ENCODE measurements around the gene FAM20A.

Gene FAM20A

DNA sequence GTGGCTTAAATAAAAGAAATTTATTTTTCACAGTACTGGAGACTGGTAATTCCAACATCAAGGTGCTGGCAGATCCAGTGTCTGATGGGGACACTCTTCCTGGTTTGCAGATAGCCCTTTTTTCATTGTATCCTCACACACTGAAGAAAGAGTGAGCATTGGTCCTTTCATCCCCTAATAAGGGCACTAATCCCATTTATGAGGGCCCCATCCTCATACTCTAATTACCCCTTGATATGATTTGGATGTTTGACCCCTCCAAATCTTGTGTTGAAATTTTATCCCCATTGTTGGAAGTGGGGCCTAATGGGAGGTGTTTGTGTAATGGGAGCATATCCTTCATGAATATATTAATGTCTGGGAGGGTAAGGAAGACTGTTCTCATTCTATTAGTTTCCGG lies 9.4 kb upstream of the FAM20A start:
- no peak for DNase-seq (ENCODE audit: low read depth, low spot score)

DNA sequence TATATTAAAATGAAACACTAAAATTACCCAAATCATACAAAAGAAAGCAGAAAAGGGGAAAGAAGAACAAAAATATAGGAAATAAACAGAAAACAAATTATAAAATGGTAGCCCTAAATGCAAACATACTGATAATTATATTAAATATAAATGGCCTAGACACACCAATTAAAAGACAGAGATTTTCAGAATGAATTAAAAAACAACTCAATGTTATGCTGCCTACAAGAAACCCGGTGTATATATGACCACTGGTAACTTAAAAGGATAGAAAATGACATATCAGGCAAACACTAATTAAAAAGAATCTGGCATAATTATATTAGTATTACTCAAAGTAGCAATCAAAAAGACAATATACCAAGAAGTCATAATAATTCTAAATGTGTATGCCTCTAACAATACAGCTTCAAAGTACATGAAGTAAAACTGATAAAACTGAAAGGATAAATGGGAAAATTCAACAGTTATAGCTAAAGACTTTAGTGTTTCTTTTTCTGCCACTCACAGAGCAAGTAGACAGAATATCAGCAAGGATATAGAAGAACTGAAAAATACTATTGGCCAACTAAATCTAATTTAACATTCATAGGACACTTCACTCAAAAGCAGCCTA lies 7.5 kb upstream of the FAM20A start:
- DNase-seq (ENCODE audit: low read depth, low spot score), result no peak

DNA sequence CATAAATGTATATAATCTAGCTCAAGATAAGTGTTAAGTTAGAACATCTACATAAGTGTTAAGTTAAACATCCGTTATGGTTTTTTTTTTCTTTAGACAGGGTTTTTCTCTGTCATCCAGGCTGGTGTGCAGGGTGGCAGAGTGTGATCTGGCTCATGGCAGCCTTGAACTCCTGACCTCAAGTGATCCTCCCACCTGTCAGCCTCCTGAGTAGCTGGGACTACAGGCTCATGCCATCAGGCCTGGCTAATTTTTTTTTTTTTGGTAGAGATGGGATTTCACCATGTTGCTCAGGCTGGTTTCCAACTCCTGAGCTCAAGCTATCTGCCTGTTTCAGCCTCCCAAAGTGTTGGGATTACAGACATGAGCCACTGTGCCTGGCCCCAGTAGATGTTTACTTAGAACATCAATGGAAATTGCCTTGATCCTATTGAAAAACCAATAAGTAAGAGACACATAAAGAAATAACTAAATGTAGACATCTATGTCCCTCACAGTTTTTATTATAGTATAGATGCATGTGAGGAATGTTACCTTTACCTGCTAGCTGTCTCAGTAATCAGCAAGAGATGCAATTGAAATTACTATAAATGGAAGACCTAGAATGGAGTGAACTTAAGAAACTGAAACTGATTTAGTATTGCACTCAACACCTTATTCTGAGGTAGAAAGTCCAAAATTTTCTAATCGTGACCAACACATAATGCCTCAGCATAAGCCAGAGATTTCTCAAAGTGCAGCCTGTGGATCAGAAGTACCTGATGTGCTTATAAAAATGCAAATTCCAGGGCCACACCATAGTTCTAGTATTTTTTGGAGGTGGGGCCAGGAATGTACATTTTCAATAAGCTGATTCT lies 5.5 kb upstream of the FAM20A start:
- no peak for DNase-seq (ENCODE audit: low read depth, low spot score)

DNA sequence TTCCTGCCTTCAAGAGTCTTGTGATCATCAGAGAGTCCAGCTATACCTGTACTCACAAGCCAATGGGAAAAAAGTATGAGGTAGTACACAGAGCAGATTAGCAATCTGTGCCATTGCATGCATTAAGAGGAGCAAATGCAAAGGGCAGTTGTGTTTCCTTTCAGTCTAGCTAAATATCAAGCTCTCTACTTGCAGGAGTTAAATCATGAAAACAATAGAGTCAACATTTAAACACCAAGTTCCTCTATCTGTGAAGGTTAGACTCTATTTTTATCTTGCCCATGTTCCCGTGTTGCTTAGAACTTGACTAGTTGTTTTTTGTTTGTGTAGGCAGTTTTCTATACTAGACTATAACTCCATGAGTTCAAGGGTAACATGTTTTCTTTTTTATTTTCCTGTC lies 4.7 kb upstream of the FAM20A start:
- DNase-seq (ENCODE audit: low read depth, low spot score), result no peak

DNA sequence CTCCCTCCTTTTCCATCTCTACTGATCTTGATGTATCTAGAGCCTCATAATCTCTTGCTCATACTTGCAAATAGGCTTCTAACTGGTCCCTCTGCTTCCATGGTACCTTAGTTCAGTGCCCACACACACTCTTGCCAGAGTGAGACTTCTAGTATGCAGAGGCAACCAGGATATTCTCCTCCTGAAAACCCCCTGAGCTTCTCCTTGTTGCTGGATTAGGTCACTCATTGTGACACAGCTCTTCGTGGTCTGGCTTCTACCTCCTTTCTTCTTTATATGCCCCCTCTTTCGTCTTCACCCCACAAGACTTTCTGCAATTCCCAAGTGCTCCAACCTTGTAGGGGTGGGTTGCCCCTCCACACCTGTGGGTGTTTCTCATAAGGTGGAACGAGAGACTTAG lies 2.5 kb upstream of the FAM20A start:
- no peak for DNase-seq (ENCODE audit: low read depth, low spot score)

DNA sequence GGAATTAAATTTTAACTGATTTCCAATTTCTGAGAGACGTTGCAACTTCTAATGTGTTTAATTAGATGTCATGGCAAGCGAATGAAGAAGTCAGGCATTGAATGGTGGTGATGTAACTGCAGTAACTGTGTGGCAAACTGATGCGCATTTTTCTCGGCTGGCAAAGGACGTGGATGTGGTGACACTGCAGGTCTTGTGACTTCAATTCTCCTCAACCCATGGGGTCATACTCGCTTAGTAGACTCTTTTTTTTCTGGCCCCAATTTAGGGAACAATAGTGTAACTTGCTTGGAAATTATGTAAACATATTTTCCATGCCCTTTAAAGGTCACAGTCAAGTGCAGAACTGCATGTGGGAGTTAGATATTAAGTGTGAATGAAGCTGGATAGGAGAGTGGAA lies 1.9 kb upstream of the FAM20A start:
- no peak for DNase-seq (ENCODE audit: low read depth, low spot score)

DNA sequence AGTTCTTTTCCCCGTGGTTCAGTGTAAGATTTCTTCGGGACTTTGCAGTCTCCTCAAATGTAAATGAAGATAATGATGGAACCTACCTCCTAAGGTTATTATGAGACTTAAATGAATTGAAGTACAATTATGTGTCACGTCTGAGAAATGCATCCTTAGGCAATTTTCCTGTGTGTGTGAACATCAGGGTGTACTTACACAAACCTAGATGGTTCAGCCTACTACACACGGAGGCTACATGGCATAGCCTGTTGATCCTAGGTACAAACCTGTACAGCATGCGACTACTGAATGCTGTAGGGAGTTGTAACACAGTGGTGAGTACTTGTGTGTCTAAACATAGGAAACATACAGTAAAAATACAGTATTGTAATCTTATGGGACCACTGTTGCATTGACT lies 1.1 kb upstream of the FAM20A start:
- no peak for DNase-seq (ENCODE audit: low read depth, low spot score)

DNA sequence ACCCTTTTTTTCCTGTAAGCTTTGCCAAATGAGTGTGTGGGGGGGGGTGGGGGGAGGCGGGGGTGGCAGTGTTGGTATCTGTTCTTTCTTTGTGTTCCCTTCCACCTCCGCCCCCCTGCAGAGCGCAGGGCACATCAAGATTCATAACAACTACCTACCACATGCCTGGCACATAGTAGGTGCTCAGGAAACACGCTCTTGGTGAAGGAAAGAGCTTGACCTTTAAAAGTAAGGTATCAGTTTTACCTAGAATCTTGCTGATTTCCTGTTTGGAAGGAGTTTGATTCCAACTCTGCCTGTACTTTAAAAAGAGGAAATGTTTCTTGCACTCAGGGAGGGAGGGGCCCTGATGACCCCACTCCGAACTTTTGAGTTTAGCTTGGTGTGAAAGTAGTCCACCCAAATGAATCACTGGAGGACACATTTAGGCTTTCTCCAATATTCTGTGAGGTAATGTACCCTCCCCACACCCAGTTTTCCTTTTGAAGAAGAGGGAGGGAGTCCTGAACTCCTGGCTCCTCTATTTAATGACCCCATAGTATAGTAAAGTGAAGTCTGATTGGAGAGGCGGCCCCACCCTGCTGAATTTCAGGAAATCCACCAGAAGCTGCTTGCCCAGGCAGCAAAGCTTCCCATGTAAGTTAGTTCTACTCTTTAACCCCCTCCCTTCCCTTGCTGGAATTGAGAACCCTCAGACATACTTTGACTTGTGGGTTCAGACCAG lies 560 bp upstream of the FAM20A start:
- no peak for DNase-seq (ENCODE audit: low read depth, low spot score)

DNA sequence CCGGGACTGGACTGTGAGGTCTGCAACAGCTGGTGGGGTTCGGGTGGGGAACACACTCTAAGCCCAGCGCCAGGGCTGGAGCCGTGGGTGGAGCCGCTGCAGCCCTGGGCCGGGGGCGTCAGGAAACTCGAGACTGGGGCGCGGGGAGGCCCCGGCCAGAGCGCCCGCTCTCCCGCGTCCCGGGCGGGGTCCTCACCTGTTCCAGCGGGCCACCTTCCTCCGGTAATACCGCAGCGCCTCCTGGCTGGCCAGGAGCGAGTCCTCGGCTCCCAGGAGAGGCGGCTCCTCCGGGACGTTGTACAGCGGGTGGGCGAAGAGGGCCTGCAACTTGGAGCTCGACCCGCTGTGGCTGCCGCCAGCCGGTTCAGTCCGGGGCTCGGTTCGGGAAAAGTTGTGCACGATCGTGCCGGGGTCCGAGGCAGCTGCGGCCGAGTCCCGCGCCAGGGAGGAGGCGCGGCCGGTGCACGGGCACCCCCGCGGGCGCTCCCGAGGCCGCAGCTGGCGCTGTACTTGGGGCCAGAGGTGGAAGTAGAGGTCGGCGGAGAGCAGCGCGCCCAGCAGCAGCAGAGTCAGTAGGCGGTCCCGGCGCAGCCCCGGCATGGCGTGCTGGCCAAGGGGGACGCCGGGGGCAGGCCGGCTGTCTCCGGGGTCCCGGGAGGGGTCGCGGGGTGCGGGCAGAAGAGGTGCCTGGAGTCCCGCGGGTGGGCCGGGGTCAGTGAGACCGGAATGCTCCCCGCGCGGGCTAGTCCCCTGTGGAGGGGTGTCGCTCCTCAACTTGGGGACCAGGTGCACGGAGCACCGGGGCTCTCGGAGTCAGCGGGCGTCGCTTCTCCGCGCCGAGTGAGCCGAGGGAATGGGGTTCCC lies 868 bp downstream of the FAM20A start:
- DNase-seq (ENCODE audit: low read depth, low spot score), result no peak

DNA sequence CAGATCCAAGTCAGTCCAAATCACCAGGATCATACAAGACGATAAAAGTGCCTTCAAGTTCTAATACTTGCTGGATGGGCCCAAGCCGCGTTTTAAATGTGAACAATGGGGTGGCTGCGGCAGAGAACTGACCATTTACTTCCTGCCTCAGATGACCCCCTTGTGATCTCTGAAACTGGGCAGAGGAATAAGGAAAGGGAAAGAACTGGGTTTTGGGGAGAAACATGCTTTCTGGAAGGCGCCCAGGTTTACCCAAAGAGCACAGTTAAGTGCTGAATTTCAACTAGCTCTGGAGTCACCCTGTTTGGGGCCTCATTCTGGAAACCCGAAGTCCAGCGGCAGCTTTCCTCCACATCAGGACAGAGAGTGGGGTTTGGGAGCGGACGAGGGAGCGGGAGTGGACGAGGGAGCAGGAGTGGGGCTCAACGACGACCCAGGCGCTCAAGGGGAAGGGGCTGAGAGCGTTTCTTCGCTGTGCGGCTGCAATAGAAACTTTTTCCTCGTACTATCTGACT lies 1.6 kb downstream of the FAM20A start:
- DNase-seq (ENCODE audit: low read depth, low spot score), result no peak

DNA sequence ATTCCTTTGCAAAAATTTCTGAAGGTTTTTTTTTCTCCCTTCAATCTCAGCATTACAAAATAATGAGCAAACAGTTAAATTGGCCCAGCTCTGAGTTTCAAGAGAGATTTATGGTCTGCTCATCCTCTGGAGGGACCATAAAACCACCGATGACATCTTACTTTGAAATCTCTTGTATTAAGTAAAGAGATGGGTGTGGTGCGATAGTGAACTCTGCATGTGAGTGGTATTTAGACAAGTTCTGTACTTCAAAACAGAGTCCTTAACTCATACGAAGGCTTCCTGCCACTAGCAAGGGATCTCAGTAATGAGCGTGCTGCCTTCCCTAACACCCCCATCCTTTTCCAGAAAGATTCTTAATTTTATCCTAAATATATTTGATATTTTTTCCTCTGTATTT lies 2.1 kb downstream of the FAM20A start:
- DNase-seq (ENCODE audit: low read depth, low spot score), result no peak

DNA sequence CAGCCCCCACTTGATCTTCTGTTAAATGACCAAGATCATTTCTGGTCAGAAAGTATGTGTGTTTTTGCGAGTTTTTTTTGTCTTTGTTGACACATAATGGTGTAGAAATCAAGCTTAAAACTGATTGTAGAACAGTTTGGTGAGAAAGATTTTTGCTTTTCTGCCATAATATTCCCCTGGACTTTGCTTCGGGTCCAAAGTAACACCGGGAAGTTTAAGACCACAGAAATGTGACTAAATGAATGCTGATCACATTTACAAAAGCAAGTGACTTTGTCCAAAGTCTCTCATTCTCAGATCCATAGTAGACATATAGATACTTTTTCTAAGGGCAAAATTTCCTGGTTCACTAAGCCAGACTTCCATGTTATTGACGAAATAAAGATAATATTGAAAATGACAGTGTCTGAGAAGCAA lies 2.6 kb downstream of the FAM20A start:
- no peak for DNase-seq (ENCODE audit: low read depth, low spot score)

DNA sequence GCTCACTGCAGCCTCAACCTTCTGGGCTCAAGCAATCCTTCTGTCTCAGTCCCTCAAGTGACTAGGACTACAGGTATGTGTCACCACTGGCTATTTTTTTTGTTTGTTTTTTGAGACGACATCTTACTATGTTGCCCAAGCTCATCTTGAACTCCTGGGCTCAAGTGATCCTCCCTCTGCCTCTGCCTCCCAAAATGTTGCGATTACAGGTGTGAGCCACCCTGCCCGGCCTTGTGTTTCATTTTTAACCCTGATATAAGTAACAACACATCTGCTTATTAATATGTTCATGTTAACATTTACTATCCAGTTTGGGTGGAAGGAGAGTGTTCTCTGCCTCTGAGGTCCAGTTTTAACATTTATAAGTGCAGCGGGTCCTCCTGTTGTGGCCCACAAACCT lies 3.1 kb downstream of the FAM20A start:
- no peak for DNase-seq (ENCODE audit: low read depth, low spot score)

DNA sequence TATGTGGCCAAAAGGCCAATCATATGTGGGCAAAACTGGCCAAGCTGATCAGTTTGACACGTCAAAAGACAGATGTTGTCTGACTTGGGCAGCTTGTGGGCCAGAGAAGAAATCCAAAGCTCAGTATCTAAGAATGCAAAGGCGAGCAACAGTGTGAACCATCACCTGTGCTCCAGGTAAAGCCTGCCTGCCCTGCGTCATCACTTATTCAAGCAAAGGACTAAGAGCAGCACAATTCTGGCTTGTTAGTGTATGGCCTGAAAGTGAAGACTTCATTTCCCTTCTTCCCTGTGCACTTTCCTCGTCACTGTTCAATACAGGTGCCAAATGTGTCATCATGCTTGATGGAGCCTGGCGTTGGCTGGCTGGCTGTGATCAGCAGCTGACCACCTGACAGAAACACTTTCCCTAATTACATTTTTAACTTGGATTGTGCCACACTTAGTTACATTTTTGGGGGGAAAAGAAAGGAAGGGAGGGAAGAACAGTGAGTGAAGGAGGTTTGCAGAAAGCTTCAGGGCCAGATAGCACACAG lies 4.7 kb downstream of the FAM20A start:
- DNase-seq (ENCODE audit: low read depth, low spot score), result no peak

DNA sequence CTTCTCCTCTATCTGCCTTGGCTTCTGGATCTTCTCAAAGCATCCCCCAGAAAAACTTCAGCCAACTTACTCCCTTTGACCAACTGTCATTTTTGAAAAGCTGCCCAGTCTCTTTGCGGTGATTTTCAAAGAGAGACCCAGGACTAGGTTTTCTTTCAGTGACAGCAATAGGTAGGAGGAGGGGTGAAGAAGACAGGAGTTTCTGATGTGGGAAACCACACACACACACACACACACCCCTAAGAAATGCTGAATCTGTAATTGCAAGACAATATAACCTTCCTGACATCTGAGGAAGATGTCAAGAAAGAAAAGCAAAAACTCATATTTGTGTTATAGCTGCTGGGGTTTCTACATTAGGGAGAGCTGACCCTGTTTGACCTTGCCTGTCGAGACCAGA lies 5.2 kb downstream of the FAM20A start:
- no peak for DNase-seq (ENCODE audit: low read depth, low spot score)

DNA sequence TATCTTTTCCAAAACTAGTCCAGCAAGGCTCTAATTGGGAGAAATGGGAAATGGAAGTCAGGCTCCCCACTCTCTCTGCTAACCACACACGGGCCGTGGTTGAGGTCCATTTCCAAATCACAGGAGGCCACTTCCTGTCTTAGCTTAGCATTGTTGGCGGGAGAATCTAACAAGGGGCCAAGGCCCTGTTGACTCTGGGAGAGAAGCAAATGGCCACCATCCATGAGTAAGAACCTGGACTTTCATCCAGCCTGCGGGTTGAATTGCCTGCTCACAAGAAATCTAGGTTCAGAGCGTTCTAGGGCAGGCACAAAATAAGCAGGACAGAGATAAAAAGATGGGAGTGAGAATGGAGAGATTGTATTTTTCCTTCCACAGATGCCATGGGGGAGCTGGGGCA lies 5.7 kb downstream of the FAM20A start:
- DNase-seq (ENCODE audit: low read depth, low spot score), result no peak

DNA sequence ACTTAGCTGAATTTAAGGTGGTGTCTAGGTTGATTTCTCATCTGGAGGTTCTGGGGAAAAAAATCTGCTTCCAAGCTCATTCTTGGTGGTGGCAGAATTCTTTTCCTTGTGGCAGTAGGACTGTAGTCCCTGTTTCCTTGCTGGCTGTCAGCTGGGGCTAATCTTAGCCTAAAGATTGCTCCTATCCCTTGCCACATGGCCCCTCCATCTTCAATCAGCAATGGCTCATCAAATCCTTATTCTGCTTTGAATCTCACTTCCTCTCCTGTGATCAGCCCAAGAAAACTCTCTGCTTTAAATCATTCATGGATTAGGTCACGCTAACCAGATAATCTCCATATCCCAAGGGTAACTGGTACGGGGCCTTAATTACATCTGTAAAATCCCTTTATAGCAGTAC lies 6.6 kb downstream of the FAM20A start:
- DNase-seq (ENCODE audit: low read depth, low spot score), result no peak

DNA sequence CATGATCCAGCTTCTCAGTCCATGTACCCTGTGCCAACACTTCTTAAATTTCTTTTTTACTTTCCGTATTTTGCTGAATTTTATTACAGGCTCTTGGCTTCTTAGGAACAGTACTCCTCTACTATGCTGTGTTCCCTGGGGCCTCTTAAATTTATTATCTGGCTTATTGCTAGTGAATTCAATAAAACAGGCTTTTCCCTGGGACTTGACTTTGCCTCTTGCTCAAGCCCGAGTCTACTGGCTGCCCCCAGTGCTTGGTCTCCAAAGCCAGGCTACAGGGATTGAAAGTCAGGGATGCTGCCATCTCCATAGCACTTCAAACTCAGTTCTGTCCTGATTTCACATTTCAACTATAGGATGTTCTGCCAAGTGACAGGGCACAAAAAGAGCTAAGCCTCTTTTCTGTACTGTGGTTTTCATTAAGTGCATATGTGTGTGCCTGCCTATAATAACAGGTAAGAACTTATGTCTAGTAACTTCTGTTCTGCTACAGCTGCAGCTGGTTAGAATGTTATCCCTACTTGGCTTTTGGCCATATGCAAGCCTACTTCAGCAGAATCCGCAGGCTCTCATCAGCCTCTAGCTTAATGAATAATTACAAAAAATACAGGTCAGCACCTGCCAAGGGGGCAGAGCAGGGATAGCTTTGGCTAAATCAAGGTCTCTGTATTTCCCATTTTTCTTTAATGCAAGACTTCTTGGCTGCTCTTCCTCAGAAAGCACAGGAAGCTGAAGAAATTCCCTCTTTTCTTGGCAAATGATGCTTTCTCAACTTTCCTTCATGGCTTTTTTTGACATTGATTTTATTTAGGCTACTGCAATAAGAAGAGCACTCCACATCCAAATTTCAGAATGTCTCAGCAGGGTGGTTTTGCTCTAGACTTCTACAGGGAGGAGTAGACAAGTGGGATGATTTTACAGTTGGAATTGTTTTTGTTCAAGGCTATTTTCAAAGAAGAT lies 8.2 kb downstream of the FAM20A start:
- DNase-seq (ENCODE audit: low read depth, low spot score), result no peak

DNA sequence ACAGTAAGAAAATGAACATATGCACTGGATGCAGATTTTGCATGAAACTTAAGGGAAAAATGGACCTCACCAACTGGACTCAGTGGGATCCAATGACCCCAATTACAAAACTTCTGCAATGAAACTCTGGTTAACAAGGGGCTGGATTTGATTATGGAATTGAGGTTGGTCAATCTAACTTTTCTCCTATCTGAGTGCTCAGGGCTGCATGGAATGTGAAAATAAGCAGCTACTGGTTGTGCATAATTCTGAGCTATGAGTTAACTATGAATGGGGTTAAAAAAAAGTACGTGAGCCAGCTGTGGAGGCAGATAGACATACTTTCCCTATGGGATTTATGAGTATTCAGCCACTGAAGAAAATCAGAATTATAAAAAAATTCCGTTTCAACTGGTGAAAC lies 9.2 kb downstream of the FAM20A start:
- no peak for DNase-seq (ENCODE audit: low read depth, low spot score)

DNA sequence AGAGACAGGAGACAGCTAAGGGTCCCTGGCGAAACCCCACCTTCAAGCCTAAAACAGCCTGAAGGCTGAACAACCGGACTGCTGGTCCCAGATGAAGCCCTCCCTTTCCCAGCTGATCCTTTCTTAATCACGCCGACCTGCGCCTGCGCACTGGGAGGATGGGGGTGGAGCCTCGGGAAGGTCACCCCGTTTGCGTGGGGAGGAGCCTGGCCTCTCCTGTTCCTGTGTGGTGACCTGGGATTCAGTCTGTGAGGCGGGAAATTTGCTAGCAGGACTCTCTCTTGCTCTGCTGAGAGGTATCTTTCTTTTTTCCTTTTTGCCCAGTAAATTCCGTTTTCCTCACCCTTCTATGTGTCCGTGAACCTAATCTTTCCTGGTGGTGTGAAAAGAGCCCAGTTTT lies 9.6 kb downstream of the FAM20A start:
- DNase-seq (ENCODE audit: low read depth, low spot score), result no peak

Measured in activated CD4-positive, CD25-positive, alpha-beta regulatory T cell treated with anti-CD3 and anti-CD28 coated beads, Interleukin-2, amount 50 U/mL, for 16 hours (primary cell).